K562 (cell line): ENCODE results near the gene HPS5. TPM values are rescaled to one million over a fixed set of nuclear protein-coding genes. Genes with fewer than 3 reads are reported as not detected.

Experiments
- ATAC-seq: fragments of 200-7000 bp; cut with Tn5 transposase; 3 replicates; pipeline ENCODE4 v1.9.1; 2020; ENCODE audit warnings: moderate library complexity
- BruUV-seq: library from RNA; stranded (reverse); fragments of 400-500 nt; replicated peaks from 2 replicates; lab custom pipeline; 2021; lab: Mats Ljungman, UMichigan
- CTCF ChIA-PET: fragments of 300-600 bp; formaldehyde crosslinking; extraction: SDS; loops from one replicate; lab custom pipeline; 2021; ENCODE audit warnings: low intra/inter-chr PET ratio; lab: Yijun Ruan, JAX
- POLR2A ChIA-PET: fragments of 300-600, 350-650 bp; sonication (Branson Sonifier 250); formaldehyde crosslinking; extraction: SDS; loops from one replicate; lab custom pipeline; 2021; ENCODE audit warnings: antibody characterized with exemption, inconsistent platforms; lab: Yijun Ruan, JAX
- DNase-seq, 4 experiments: peaks; one replicate each; pipeline versions ENCODE4 v3.0.0 to v3.0.0-alpha.2; 2011 to 2018; ENCODE audit warnings: low spot score in 3 of 4, mixed read lengths in 3 of 4; ENCODE audit errors: extremely low read depth in 1 of 4
- FAIRE-seq: peaks from 2 replicates; lab custom pipeline; 2011; peaks lifted over from hg19 to GRCh38; lab: Jason Lieb, UNC
- H2AFZ ChIP-seq: 2 replicates; pipeline ENCODE4 v1.6.0; 2011; ENCODE audit warnings: low read depth, low read length, control low read depth, inconsistent platforms
- H3K27ac ChIP-seq: fragments of 200-600 bp; 3 replicates; pipeline ENCODE4 v1.8.0; 2011; ENCODE audit warnings: low read depth, mild to moderate bottlenecking, control low read depth, inconsistent platforms, low read length, moderate library complexity, mixed read lengths; ENCODE audit errors: extremely low read depth
- H3K27me3 ChIP-seq, 2 experiments: fragments of 300-600 bp in 1 of 2; 2 replicates in 1 of 2; 3 replicates in 1 of 2; pipeline versions ENCODE4 v1.6.0 to v1.8.0; 2011; ENCODE audit warnings: inconsistent platforms in 2 of 2, low read length in 2 of 2, mild to moderate bottlenecking in 1 of 2, mixed read lengths in 1 of 2, moderate library complexity in 1 of 2; ENCODE audit not compliant: control insufficient read depth in 2 of 2, insufficient read depth in 2 of 2
- H3K36me3 ChIP-seq: fragments of 300-600 bp; 3 replicates; pipeline ENCODE4 v1.8.0; 2011; ENCODE audit warnings: mild to moderate bottlenecking, low read length, inconsistent platforms; ENCODE audit not compliant: control insufficient read depth, insufficient read depth
- H3K4me1 ChIP-seq, 2 experiments: fragments of 200-600 bp in 1 of 2; replicated peaks in 1 of 2; 2 replicates in 1 of 2; 3 replicates in 1 of 2; pipeline versions ENCODE4 v1.5.1 to v1.8.0; 2011; ENCODE audit warnings: inconsistent platforms in 2 of 2, low read length in 2 of 2, mild to moderate bottlenecking in 1 of 2, mixed read lengths in 1 of 2, moderate library complexity in 1 of 2; ENCODE audit not compliant: control insufficient read depth in 2 of 2, insufficient read depth in 2 of 2
- H3K4me2 ChIP-seq: 2 replicates; pipeline ENCODE4 v1.6.1; 2011; ENCODE audit warnings: low read length, control low read depth, inconsistent platforms, mixed read lengths; ENCODE audit not compliant: insufficient read depth
- H3K4me3 ChIP-seq: fragments of 200-600 bp; sonication (generic), shearing (Covaris generic); 2 replicates; pipeline ENCODE4 v1.5.1; 2016; ENCODE audit warnings: control low read depth, inconsistent platforms
- H3K79me2 ChIP-seq: fragments of 200-600 bp; 3 replicates; pipeline ENCODE4 v1.8.0; 2011; ENCODE audit warnings: low read length, inconsistent platforms; ENCODE audit not compliant: control insufficient read depth, insufficient read depth
- H3K9ac ChIP-seq, 2 experiments: 2 replicates each; pipeline versions ENCODE4 v1.6.0 to v1.6.1; 2011; ENCODE audit warnings: low read depth in 2 of 2, low read length in 2 of 2, control low read depth in 1 of 2, inconsistent platforms in 1 of 2, mild to moderate bottlenecking in 1 of 2, mixed read lengths in 1 of 2; ENCODE audit not compliant: insufficient read depth in 1 of 2
- H3K9me1 ChIP-seq: one replicate; pipeline ENCODE4 v1.6.0; 2011; ENCODE audit warnings: inconsistent platforms, mild to moderate bottlenecking, low read length, moderate library complexity; ENCODE audit not compliant: control insufficient read depth, insufficient read depth
- H3K9me3 ChIP-seq: replicated peaks from 2 replicates; pipeline ENCODE4 v1.5.1; 2011; ENCODE audit warnings: low read depth, low read length, inconsistent platforms; ENCODE audit not compliant: control insufficient read depth, insufficient read depth
- H4K20me1 ChIP-seq: replicated peaks from 2 replicates; pipeline ENCODE4 v1.6.1; 2011; ENCODE audit warnings: low read length, inconsistent platforms, mixed read lengths; ENCODE audit not compliant: control insufficient read depth, insufficient read depth
- ZNF165 ChIP-seq: fragments of 250-450 bp; sonication (Bioruptor Pico); IDR thresholded peaks from 2 replicates; pipeline ENCODE4 v1.4.0; 2020; ENCODE audit warnings: borderline replicate concordance
- WGBS: fragments of 100-300 bp; shearing (Covaris generic); methylation state at CpG from one replicate; pipeline ENCODE4 v1.1.6; 2016; ENCODE audit warnings: low coverage, mixed read lengths; ENCODE audit not compliant: insufficient coverage; ENCODE audit errors: missing lambda C conversion rate; 5-methylcytosine and 5-hydroxymethylcytosine counted together
- in situ Hi-C: fragments of 300-500 bp; cut with MboI; formaldehyde crosslinking; loops from 4 replicates; pipeline ENCODE4 v1.15.0; 2018; ENCODE audit warnings: inconsistent platforms, mixed read lengths
- intact Hi-C: fragments of 100-400 bp; cut with micrococcal nuclease; formaldehyde crosslinking; loops from 2 replicates; pipeline ENCODE4 v1.14.2; 2022
- polyA plus RNA-seq, 8 experiments: library from polyadenylated mRNA; depleted of rRNA in 4 of 8; stranded (reverse) in 5 of 8; unstranded in 3 of 8; fragments of >200 nt; fragmentation: Nextera tagmentation in 2 of 8; fragmentation: Illumina TruSeq in 1 of 8; extraction: Ambion mirVana in 2 of 8; extraction: Trizol in 1 of 8; gene quantifications; 2 replicates each; pipeline versions ENCODE4 v1.2.1 to v1.2.3, GENCODE V29; 2011 to 2014; ENCODE audit warnings: inconsistent platforms in 1 of 8, missing spikeins in 1 of 8
- total RNA-seq, 7 experiments: library from RNA; depleted of rRNA in 6 of 7; stranded (reverse); fragments of >200 nt in 6 of 7; fragmentation: Illumina TruSeq in 2 of 7; extraction: Trizol in 2 of 7; gene quantifications; 2 replicates each; pipeline versions ENCODE4 v1.2.1 to v1.2.3, GENCODE V29; 2011 to 2021; ENCODE audit warnings: low replicate concordance in 1 of 7
- TF ChIP-seq, protein P1 (sequence below): IDR thresholded peaks from 2 replicates; pipeline ENCODE4 v1.6.1; 2016; ENCODE audit warnings: missing genetic modification characterization, missing compliant biosample characterization

HPS5 gene
- total and polyA plus RNA-seq, 9 of the 15 experiments (the other 6 are each of a cell fraction or from before 2014, with no cell fraction given) = 12.2 to 28.1 (median 16.8) TPM

DNA sequence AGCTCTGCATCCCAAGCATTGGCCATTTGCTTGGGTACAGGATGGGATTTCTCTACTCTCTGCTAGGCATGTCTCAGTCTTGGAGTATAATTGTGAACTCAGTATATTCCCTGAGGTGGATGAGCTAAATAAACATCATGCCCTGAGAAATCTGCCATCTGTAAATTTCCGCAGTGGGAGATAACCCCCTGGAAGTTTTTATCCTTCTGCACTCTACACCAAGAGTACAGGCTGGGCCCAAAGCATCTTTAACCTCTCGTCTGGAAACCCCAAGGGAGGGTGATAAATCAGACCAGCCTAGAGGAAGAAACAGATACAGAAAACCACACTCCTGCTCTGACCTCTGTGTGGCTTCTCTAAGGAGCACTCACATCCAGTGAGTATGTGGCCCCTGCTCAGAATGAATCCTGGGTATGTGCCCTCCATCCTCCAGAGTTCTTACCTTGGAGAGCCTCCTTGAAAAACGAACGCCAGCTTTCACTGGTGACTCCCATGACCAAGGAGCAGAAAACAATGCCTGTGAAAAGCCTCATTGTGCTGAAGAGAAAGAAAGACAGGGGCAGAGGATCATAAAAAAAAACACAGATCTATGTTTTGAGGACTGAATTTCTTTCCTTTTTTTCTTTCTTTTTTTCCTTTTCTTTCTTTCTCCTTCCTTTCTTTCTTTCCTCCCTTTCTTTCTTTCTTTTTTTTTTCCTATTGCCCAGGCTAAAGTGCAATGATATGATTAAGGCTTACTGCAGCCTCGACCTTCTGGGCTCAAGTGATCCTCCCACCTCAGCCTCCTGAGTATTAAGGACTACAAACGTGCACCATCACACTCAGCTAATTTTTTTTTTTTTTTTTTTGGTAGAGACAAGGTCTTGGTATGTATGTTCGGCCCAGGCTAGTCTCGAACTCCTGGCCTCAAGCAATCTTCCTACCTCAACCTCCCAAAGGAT is 86.3 kb downstream of the HPS5 start:
- Histone ChIP-seq H3K36me3 (no peaks in the 10 kb centered on the region), H3K4me2 (no peak overlapping the region), H3K9ac (no peak overlapping the region), H3K9me3 (no peaks in the 10 kb centered on the region), H3K9me1 (no peaks in the 10 kb centered on the region), H2AFZ (no peak overlapping the region), H4K20me1 (no peaks in the 10 kb centered on the region; the same call in 1 of the 2 replicates), H3K27ac (no peak overlapping the region), H3K4me1 (no peaks in the 10 kb centered on the region), H3K27me3 (peaks cover 10 to 16% of the 10 kb centered on the region in 2 experiments; a peak in 4 of 5 replicates), H3K79me2 (no peaks in the 10 kb centered on the region), H3K4me3 (no peak overlapping the region)
- ChIA-PET CTCF (no interaction called here), POLR2A (no interaction called here)
- intact Hi-C loops = loop anchor here (10.0 kb wide), 1 partner anchor 289 kb away; the partner anchor contains the start of gene TSG101
- BruUV-seq = no TSS peak
- DNase-seq = no peak
- WGBS = 2% methylated on average over 6 of the region's 8 CpGs
- TF ChIP-seq, protein P1, sequence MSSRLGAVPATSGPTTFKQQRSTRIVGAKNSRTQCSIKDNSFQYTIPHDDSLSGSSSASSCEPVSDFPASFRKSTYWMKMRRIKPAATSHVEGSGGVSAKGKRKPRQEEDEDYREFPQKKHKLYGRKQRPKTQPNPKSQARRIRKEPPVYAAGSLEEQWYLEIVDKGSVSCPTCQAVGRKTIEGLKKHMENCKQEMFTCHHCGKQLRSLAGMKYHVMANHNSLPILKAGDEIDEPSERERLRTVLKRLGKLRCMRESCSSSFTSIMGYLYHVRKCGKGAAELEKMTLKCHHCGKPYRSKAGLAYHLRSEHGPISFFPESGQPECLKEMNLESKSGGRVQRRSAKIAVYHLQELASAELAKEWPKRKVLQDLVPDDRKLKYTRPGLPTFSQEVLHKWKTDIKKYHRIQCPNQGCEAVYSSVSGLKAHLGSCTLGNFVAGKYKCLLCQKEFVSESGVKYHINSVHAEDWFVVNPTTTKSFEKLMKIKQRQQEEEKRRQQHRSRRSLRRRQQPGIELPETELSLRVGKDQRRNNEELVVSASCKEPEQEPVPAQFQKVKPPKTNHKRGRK (tag) = 0 out of 2 replicates have a peak, but pooled peaks have one; percentile 11
- TF ChIP-seq ZNF165 (CRISPR knock-in tag) = no peak
- no peak; the same call in 2 of the 3 replicates for ATAC-seq
- no peak for FAIRE-seq
- in situ Hi-C loops = no loop called here
